Upper lobe of left lung (tissue), 4 donors: Measurements from ENCODE around the gene TNFRSF21.

Source experiments
- EP300 ChIP-seq, 4 donors: sonication (generic); formaldehyde crosslinking; IDR thresholded peaks; one replicate each; pipeline ENCODE4 v1.5.1; 2017; ENCODE audit warnings: antibody characterized with exemption in 4 of 4, control low read depth in 2 of 4
- POLR2A ChIP-seq, 4 donors: fragments of 450-650 bp; IDR thresholded peaks; one replicate each; pipeline ENCODE4 v1.5.1; 2016 to 2017; ENCODE audit warnings: antibody characterized with exemption in 4 of 4, mild to moderate bottlenecking in 2 of 4
- POLR2AphosphoS5 ChIP-seq, 2 donors: sonication (generic); formaldehyde crosslinking; IDR thresholded peaks; one replicate each; pipeline ENCODE4 v1.5.1; 2017; ENCODE audit warnings: antibody characterized with exemption in 2 of 2
- TF ChIP-seq, protein P1 (sequence below), 6 experiments: fragments of 450-650 bp in 4 of 6; fragments of 200-600 bp in 2 of 6; sonication (generic) in 2 of 6; IDR thresholded peaks; one replicate each; pipeline ENCODE4 v1.5.1; 2016 to 2019; ENCODE audit warnings: antibody characterized with exemption in 6 of 6

DNA sequence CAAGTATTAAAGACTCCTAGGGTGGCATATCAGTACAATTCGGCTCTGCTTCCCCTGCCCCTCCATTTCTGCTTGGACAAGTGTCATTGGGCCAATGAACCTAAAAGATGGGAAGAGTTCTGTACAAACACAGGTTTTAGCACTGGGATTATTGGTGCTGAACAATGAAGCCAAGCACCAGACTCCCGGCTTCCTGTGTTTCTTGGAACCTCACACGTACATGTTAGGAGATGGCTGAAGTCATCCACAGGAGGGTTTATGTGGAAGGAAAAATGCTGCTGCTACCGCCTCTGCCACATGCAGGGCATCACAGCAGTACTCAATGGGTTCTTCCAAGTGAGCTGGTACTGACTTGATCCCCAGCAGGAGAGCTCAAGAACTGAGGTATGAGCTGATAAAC lies 49.7 kb downstream of the TNFRSF21 start:
- TF ChIP-seq, protein P1, sequence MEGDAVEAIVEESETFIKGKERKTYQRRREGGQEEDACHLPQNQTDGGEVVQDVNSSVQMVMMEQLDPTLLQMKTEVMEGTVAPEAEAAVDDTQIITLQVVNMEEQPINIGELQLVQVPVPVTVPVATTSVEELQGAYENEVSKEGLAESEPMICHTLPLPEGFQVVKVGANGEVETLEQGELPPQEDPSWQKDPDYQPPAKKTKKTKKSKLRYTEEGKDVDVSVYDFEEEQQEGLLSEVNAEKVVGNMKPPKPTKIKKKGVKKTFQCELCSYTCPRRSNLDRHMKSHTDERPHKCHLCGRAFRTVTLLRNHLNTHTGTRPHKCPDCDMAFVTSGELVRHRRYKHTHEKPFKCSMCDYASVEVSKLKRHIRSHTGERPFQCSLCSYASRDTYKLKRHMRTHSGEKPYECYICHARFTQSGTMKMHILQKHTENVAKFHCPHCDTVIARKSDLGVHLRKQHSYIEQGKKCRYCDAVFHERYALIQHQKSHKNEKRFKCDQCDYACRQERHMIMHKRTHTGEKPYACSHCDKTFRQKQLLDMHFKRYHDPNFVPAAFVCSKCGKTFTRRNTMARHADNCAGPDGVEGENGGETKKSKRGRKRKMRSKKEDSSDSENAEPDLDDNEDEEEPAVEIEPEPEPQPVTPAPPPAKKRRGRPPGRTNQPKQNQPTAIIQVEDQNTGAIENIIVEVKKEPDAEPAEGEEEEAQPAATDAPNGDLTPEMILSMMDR (IDR thresholded peaks at IDR 0.05) = no peak
- TF ChIP-seq POLR2A (IDR thresholded peaks at IDR 0.05) (no peak), EP300 (IDR thresholded peaks at IDR 0.05) (no peak), POLR2AphosphoS5 (IDR thresholded peaks at IDR 0.05) (no peak)
